GM11168 (cell line): ENCODE results near the gene UBTD1.

Source experiments
- in situ Hi-C: fragments of 300-500 bp; cut with MboI; formaldehyde crosslinking; loops from one replicate; pipeline ENCODE4 v1.12.0; 2022; ENCODE audit warnings: low sequenced_read_pairs; ENCODE audit not compliant: unreplicated experiment

Gene UBTD1

DNA sequence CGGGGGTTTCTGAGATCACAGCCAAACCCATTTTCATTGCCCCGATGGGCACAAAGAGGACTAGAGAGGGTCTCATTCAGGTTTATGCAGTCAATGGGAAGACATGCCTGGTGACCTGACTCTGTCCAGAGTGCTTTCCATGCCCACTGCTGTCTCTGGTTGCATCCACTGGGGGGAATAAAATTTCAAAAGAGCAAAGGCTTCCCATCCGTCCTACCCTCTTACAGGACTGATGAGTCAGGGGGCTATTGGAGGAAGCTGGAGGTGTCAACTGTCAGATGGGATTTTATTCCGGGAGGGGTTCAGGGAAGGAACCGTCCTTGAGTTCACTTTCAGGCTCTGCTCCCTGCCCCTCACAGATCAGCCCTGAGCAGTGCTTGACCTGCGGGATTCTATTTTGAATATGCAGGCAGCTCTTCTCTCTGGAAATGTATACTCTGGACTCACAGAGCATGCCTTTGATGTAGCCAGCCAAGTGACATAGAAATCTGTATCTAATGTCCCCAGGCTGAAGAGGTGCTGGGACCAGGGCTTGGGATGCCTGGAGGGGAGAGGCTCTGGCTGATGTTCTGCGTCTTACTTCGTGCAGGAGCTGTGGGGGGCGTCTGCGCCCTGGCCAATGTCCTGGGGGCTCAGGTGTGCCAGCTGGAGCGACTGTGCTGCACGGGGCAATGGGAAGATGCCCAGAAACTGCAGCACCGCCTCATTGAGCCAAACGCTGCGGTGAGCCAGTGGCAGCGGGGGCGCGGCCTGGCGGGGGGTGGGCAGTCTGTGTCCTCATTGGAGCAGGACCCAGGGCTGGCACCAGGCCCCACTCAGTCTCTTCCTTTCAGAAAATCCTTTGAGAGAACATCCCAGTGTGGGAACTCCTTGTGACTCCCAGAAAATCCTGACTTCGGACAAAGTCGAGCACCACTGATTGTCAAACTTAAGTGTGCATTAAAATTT is 102.8 kb downstream of the UBTD1 start:
- in situ Hi-C loops, result no loop called here

- in situ Hi-C loops, result no loop called here
Measured at GRCh38 chr10:97607095-97607636, 108.4 kb downstream of the UBTD1 start.

DNA sequence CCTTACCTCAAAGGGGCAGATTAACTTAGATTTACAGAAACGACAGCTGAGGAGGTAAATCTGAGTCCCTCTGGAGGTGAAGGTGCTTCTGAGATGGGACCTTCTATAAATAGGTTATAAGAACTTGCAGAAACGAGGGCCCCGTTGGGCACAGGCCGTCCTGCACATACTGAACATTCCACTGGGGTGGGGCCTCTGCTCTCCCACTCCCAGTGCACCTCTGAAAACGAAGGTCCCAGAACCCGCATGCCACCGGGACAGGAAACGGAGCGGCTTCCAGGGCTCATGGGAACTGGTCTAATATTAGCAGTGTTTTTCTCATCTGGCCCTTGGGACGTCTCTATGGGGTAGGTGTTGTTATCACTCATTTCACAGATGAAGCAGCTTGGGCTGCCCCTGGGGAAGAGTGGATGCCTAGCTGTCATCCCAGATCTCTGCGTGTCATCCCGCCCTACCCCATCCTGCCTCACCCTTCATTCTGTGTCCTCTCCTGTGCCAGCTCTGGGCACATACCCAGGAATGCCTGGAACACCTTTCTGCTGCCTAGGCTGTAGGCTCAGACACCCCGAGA is 110.4 kb downstream of the UBTD1 start:
- in situ Hi-C loops, result no loop called here

DNA sequence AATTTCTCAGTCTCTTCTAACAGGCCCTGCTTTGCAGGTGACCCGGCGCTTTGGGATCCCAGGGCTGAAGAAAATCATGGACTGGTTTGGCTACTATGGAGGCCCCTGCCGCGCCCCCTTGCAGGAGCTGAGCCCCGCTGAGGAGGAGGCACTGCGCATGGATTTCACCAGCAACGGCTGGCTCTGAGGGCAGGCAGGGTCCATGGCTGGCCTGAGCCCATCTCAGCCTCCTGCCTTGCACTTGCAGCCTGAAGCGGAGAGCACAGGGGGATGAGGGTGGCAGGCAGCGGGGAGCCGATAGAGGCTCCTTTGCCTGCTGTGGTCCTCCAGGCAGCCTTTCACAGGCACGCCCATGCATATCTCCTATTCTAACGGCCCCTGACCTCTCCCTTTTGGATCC is 112.7 kb downstream of the UBTD1 start:
- in situ Hi-C loops, result no loop called here

- in situ Hi-C loops, result no loop called here
Measured at GRCh38 chr10:97612386-97612785, 113.7 kb downstream of the UBTD1 start.

DNA sequence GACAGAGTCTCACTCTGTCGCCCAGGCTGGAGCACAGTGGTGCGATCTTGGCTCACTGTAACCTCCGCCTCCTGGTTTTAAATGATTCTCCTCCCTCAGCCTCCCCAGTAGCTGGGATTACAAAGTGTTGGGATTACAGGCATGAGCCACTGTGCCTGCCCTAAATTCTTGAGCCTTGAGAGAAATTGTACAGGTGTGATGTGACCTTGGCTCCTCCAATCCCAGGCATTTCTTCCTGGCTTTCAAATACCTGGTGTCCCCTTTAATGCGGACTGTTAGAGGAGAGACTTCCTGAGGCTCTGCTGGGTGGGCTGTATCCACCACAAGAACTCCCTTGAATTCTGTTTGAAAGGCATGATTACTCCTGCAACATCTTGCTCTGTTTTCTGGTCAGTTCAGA is 119.6 kb downstream of the UBTD1 start:
- in situ Hi-C loops, result no loop called here

DNA sequence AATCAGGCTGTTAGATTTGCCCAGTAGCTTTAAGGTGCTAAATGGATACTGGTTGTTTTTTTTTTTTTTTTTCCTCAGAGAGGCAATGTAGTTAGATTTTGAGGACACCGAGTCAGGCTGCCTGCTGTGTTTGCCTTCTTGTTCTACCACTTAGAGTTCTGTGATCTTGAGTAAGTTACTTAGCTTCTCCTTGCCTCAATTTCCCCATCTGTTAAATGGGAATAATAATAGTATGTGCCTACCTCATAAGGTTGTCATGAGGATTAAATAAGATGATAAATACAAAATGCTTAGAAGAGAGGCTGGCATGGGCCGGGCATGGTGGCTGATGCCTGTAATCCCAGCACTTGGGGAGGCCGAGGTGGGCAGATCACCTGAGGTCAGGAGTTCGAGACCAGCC is 120.0 kb downstream of the UBTD1 start:
- in situ Hi-C loops, result no loop called here
